Kasumi-1 (cell line): ENCODE data around the gene SOD3.

Source experiments
- DNase-seq, 2 experiments: peaks; one replicate each; lab custom pipeline; 2025; lab: John Stamatoyannopoulos, UW

SOD3 gene

GRCh38 chr4:24840826-24841543, 45.6 kb downstream of the SOD3 start:
- no peak for DNase-seq

GRCh38 chr4:24842356-24842755, 47.0 kb downstream of the SOD3 start:
- DNase-seq: no peak

- DNase-seq: no peak
These were observed 47.7 kb downstream of the SOD3 start for GRCh38 chr4:24843096-24843495.

DNA sequence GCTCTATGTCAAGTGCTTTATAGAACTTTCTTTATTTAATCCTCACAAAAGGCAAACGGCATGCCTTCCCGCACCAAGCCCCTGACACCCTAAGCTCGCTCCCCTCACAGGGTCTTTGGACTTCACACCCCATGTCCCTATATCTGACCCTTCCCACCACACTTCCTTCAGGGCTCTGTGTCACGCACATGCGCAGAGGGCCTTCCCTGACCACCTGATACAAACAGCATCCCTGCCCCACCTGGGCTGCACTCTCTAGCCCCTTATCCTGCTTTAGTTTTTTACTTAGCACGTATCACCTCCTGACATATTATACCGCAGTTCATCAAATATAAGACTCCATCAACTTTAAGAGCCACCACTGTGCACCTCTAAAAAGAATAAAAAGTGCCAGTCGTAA, 49.8 kb downstream of the SOD3 start:
- DNase-seq: no peak

GRCh38 chr4:24845902-24846301, 50.5 kb downstream of the SOD3 start:
- no peak for DNase-seq

DNA sequence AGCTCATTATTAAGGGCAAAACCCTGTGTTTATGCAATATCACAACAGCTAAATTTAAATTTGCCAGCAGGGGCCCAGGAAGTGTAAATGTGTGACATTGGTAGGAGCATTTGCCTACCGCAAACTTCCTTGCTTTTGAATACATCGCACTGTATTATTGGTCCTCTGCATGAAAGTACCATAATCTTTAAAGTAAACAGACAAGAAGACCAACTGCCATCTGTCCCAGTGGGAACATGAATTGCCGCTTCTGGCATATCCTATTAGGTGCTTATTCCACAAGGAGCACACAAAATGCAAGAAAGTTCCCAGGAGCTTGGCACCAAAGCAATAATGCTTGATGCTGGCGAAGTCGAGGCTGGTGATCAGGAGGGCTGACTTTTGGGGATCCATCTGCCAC, 51.3 kb downstream of the SOD3 start:
- DNase-seq: no peak

GRCh38 chr4:24849351-24849750, 54.0 kb downstream of the SOD3 start:
- no peak for DNase-seq

DNA sequence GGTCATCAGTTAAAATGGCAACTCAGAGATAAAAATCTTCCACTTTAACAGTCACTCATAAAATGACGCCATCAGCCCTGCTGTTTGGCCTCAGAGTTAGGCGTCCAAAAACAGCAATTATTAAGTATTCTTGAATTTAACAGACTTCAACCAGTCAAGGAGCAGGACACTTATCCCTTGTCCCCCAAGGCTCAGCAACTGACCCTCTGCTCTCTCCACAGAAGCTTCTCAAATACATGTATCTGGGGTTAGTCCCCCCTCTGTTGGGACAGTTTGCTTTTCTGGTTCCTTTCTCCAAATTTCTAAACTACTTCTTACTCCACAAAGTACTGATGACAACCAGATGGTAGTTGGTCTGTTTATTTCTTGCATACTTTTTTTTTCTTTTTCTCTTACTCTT, 54.4 kb downstream of the SOD3 start:
- DNase-seq: no peak
